H1 (cell line): Measurements from ENCODE around the gene TMED10.

Experiments
- CBX5 ChIP-seq: fragments of 300-800, 300-1000 bp; sonication (generic); IDR thresholded peaks from 2 replicates; pipeline ENCODE4 v1.7.1; 2016; ENCODE audit warnings: antibody characterized with exemption, low read length, low read depth
- CHD1 ChIP-seq: IDR thresholded peaks from 2 replicates; pipeline ENCODE4 v1.6.1; 2012; ENCODE audit warnings: low read depth, low read length, improper control_type of control experiment
- CTCF ChIP-seq, 3 experiments: IDR thresholded peaks; 1 replicate in 2 of 3; 2 replicates in 1 of 3; pipeline versions ENCODE4 v1.5.1 to v1.6.1; 2011; ENCODE audit warnings: low read length in 3 of 3, mild to moderate bottlenecking in 3 of 3, inconsistent platforms in 2 of 3, low read depth in 1 of 3, moderate library complexity in 1 of 3; ENCODE audit not compliant: insufficient read depth in 1 of 3; ENCODE audit errors: control extremely low read depth in 1 of 3
- POLR2AphosphoS5 ChIP-seq: IDR thresholded peaks from 2 replicates; pipeline ENCODE4 v1.6.1; 2011; ENCODE audit warnings: low read depth, low read length

DNA sequence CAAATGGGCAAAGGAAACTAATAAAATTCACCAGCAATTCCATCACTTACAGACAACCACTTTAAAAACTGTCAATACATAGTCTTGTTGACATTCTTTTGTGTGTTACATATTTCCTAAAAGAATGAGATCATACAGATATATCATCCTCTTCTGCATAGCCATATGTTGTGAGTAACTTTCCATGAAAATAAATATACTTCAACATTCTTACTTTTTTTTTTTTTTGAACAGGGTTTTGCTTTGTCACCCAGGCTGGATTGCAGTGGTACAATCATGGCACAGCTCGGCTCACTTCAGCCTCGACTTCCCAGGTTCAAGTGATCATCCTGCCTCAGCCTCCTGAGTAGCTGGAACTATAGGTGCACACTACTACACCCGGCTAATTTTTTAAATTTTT lies 86.1 kb downstream of the TMED10 start:
- TF ChIP-seq CBX5 (no peak), CHD1 (no peak), POLR2AphosphoS5 (no peak), CTCF (IDR thresholded peaks at IDR 0.05; ENCODE audit: control extremely low read depth in 1 of 3, insufficient read depth in 1 of 3, low read depth in 1 of 3, low read length in 3 of 3) (no peak)
